K562 (cell line): Measurements from ENCODE around the gene ATAD3C. TPM values are rescaled to one million over a fixed set of nuclear protein-coding genes. Genes with fewer than 3 reads are reported as not detected.
A peak's percentile ranks its signal among the peaks of the same experiment; 100 is the strongest.

ENCODE experiments used
- ATAC-seq: fragments of 200-7000 bp; cut with Tn5 transposase; 3 replicates; pipeline ENCODE4 v1.9.1; 2020; ENCODE audit warnings: moderate library complexity
- BruUV-seq: library from RNA; stranded (reverse); fragments of 400-500 nt; replicated peaks from 2 replicates; lab custom pipeline; 2021; lab: Mats Ljungman, UMichigan
- CTCF ChIA-PET: fragments of 300-600 bp; formaldehyde crosslinking; extraction: SDS; loops from one replicate; lab custom pipeline; 2021; ENCODE audit warnings: low intra/inter-chr PET ratio; lab: Yijun Ruan, JAX
- POLR2A ChIA-PET: fragments of 300-600, 350-650 bp; sonication (Branson Sonifier 250); formaldehyde crosslinking; extraction: SDS; loops from one replicate; lab custom pipeline; 2021; ENCODE audit warnings: antibody characterized with exemption, inconsistent platforms; lab: Yijun Ruan, JAX
- DNase-seq, 4 experiments: peaks; one replicate each; pipeline versions ENCODE4 v3.0.0 to v3.0.0-alpha.2; 2011 to 2018; ENCODE audit warnings: low spot score in 3 of 4, mixed read lengths in 3 of 4; ENCODE audit errors: extremely low read depth in 1 of 4
- FAIRE-seq: peaks from 2 replicates; lab custom pipeline; 2011; peaks lifted over from hg19 to GRCh38; lab: Jason Lieb, UNC
- H2AFZ ChIP-seq: 2 replicates; pipeline ENCODE4 v1.6.0; 2011; ENCODE audit warnings: low read depth, low read length, control low read depth, inconsistent platforms
- H3K27ac ChIP-seq: fragments of 200-600 bp; 3 replicates; pipeline ENCODE4 v1.8.0; 2011; ENCODE audit warnings: low read depth, mild to moderate bottlenecking, control low read depth, inconsistent platforms, low read length, moderate library complexity, mixed read lengths; ENCODE audit errors: extremely low read depth
- H3K27me3 ChIP-seq, 2 experiments: fragments of 300-600 bp in 1 of 2; 2 replicates in 1 of 2; 3 replicates in 1 of 2; pipeline versions ENCODE4 v1.6.0 to v1.8.0; 2011; ENCODE audit warnings: inconsistent platforms in 2 of 2, low read length in 2 of 2, mild to moderate bottlenecking in 1 of 2, mixed read lengths in 1 of 2, moderate library complexity in 1 of 2; ENCODE audit not compliant: control insufficient read depth in 2 of 2, insufficient read depth in 2 of 2
- H3K36me3 ChIP-seq: fragments of 300-600 bp; 3 replicates; pipeline ENCODE4 v1.8.0; 2011; ENCODE audit warnings: mild to moderate bottlenecking, low read length, inconsistent platforms; ENCODE audit not compliant: control insufficient read depth, insufficient read depth
- H3K4me1 ChIP-seq, 2 experiments: fragments of 200-600 bp in 1 of 2; replicated peaks in 1 of 2; 2 replicates in 1 of 2; 3 replicates in 1 of 2; pipeline versions ENCODE4 v1.5.1 to v1.8.0; 2011; ENCODE audit warnings: inconsistent platforms in 2 of 2, low read length in 2 of 2, mild to moderate bottlenecking in 1 of 2, mixed read lengths in 1 of 2, moderate library complexity in 1 of 2; ENCODE audit not compliant: control insufficient read depth in 2 of 2, insufficient read depth in 2 of 2
- H3K4me2 ChIP-seq: 2 replicates; pipeline ENCODE4 v1.6.1; 2011; ENCODE audit warnings: low read length, control low read depth, inconsistent platforms, mixed read lengths; ENCODE audit not compliant: insufficient read depth
- H3K4me3 ChIP-seq: fragments of 200-600 bp; sonication (generic), shearing (Covaris generic); 2 replicates; pipeline ENCODE4 v1.5.1; 2016; ENCODE audit warnings: control low read depth, inconsistent platforms
- H3K79me2 ChIP-seq: fragments of 200-600 bp; 3 replicates; pipeline ENCODE4 v1.8.0; 2011; ENCODE audit warnings: low read length, inconsistent platforms; ENCODE audit not compliant: control insufficient read depth, insufficient read depth
- H3K9ac ChIP-seq, 2 experiments: 2 replicates each; pipeline versions ENCODE4 v1.6.0 to v1.6.1; 2011; ENCODE audit warnings: low read depth in 2 of 2, low read length in 2 of 2, control low read depth in 1 of 2, inconsistent platforms in 1 of 2, mild to moderate bottlenecking in 1 of 2, mixed read lengths in 1 of 2; ENCODE audit not compliant: insufficient read depth in 1 of 2
- H3K9me1 ChIP-seq: one replicate; pipeline ENCODE4 v1.6.0; 2011; ENCODE audit warnings: inconsistent platforms, mild to moderate bottlenecking, low read length, moderate library complexity; ENCODE audit not compliant: control insufficient read depth, insufficient read depth
- H3K9me3 ChIP-seq: replicated peaks from 2 replicates; pipeline ENCODE4 v1.5.1; 2011; ENCODE audit warnings: low read depth, low read length, inconsistent platforms; ENCODE audit not compliant: control insufficient read depth, insufficient read depth
- H4K20me1 ChIP-seq: replicated peaks from 2 replicates; pipeline ENCODE4 v1.6.1; 2011; ENCODE audit warnings: low read length, inconsistent platforms, mixed read lengths; ENCODE audit not compliant: control insufficient read depth, insufficient read depth
- KDM5B ChIP-seq: fragments of 200-600 bp; sonication (generic); IDR thresholded peaks from 2 replicates; pipeline ENCODE4 v1.6.1; 2012; ENCODE audit warnings: low read depth, mild to moderate bottlenecking, moderate library complexity, low read length, control low read depth, inconsistent platforms; ENCODE audit not compliant: insufficient replicate concordance
- KLF13 ChIP-seq: fragments of 450-650 bp; IDR thresholded peaks from 2 replicates; pipeline ENCODE4 v1.6.1; 2016; ENCODE audit warnings: missing genetic modification characterization, low read depth, mild to moderate bottlenecking, missing compliant biosample characterization, moderate library complexity, borderline replicate concordance
- MTA1 ChIP-seq: fragments of 450-650 bp; IDR thresholded peaks from 2 replicates; pipeline ENCODE4 v1.6.1; 2017; ENCODE audit warnings: borderline replicate concordance
- SIRT6 ChIP-seq: IDR thresholded peaks from one replicate; pipeline ENCODE4 v1.6.1; 2012; ENCODE audit warnings: low read depth, mild to moderate bottlenecking, control low read depth, inconsistent platforms, low read length, moderate library complexity
- ZBTB7A ChIP-seq: IDR thresholded peaks from 2 replicates; pipeline ENCODE4 v1.6.1; 2011; ENCODE audit warnings: low read depth, mild to moderate bottlenecking, low read length, moderate library complexity, borderline replicate concordance; ENCODE audit not compliant: control insufficient read depth
- ZNF12 ChIP-seq: sonication (generic); formaldehyde crosslinking; IDR thresholded peaks from 2 replicates; pipeline ENCODE4 v1.4.0; 2020; ENCODE audit warnings: mild to moderate bottlenecking, missing genetic modification reagents
- ZNF143 ChIP-seq: sonication (generic); formaldehyde crosslinking; IDR thresholded peaks from 2 replicates; pipeline ENCODE4 v1.9.0; 2022; ENCODE audit warnings: mild to moderate bottlenecking, missing genetic modification reagents
- ZNF239 ChIP-seq: fragments of 250-450 bp; sonication (Bioruptor Pico); IDR thresholded peaks from 2 replicates; pipeline ENCODE4 v1.4.0; 2020; ENCODE audit warnings: mild to moderate bottlenecking
- ZNF561 ChIP-seq: fragments of 450-650 bp; formaldehyde crosslinking; conservative IDR thresholded peaks from 2 replicates; pipeline ENCODE4 v1.4.0; 2020; ENCODE audit warnings: mild to moderate bottlenecking, moderate library complexity
- WGBS: fragments of 100-300 bp; shearing (Covaris generic); methylation state at CpG from one replicate; pipeline ENCODE4 v1.1.6; 2016; ENCODE audit warnings: low coverage, mixed read lengths; ENCODE audit not compliant: insufficient coverage; ENCODE audit errors: missing lambda C conversion rate; 5-methylcytosine and 5-hydroxymethylcytosine counted together
- in situ Hi-C: fragments of 300-500 bp; cut with MboI; formaldehyde crosslinking; loops from 4 replicates; pipeline ENCODE4 v1.15.0; 2018; ENCODE audit warnings: inconsistent platforms, mixed read lengths
- intact Hi-C: fragments of 100-400 bp; cut with micrococcal nuclease; formaldehyde crosslinking; loops from 2 replicates; pipeline ENCODE4 v1.14.2; 2022
- polyA plus RNA-seq, 8 experiments: library from polyadenylated mRNA; depleted of rRNA in 4 of 8; stranded (reverse) in 5 of 8; unstranded in 3 of 8; fragments of >200 nt; fragmentation: Nextera tagmentation in 2 of 8; fragmentation: Illumina TruSeq in 1 of 8; extraction: Ambion mirVana in 2 of 8; extraction: Trizol in 1 of 8; gene quantifications; 2 replicates each; pipeline versions ENCODE4 v1.2.1 to v1.2.3, GENCODE V29; 2011 to 2014; ENCODE audit warnings: inconsistent platforms in 1 of 8, missing spikeins in 1 of 8
- total RNA-seq, 7 experiments: library from RNA; depleted of rRNA in 6 of 7; stranded (reverse); fragments of >200 nt in 6 of 7; fragmentation: Illumina TruSeq in 2 of 7; extraction: Trizol in 2 of 7; gene quantifications; 2 replicates each; pipeline versions ENCODE4 v1.2.1 to v1.2.3, GENCODE V29; 2011 to 2021; ENCODE audit warnings: low replicate concordance in 1 of 7
- TF ChIP-seq, protein P1 (sequence below): sonication (generic); IDR thresholded peaks from 2 replicates; pipeline ENCODE4 v1.6.1; 2016
- TF ChIP-seq, protein P2 (sequence below): fragments of 450-650 bp; IDR thresholded peaks from 2 replicates; pipeline ENCODE4 v1.6.1; 2016; ENCODE audit warnings: low read depth

The ATAD3C gene
- total and polyA plus RNA-seq, 9 of the 15 experiments (the other 6 are each of a cell fraction or from before 2014, with no cell fraction given): 0.03 to 0.18 TPM; not detected in 7

DNA sequence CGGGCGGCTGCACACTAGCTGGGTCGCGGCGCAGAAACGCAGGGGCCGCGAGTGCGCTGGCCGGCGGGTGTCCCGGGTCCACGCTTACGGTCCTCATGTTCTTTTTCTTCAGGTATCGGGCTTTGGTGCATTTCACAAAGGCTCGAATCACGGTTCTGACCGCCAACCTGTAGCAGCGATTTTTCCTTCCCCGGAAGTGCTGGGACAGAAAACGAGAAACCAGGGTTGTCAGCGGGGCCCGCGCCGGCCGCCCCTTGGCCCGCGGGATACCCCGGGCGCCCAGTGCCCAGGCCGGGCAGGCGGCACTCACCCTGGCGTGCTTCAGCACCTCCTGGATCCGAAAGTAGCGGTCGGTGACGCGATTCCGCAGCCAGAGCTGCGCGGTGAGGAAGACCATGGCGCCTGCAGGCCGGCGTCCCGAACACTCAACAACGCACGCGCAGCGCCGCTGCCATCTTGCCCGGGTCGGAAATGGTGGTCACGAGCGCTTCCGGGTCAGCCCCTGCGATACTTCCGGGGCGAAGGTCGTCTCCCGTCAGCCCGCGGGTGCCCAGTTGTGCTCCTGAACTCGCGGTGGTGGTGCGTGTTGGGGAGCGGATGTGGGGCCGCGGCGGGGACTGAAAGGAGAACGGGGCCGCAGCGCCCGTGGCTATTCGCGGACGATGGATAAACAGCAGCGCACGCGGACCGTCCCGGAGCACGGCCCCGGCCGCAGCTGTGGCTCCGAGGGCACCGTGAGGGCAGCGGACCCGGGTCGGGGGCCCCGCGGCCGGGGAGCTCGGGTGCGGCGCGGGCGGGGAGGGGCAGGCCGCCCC, 42.5 kb upstream of the ATAD3C start, which contains the start of gene MRPL20:
Gene MRPL20, minus strand, starts transcription at position 473 of the 815 bp plus-strand sequence. Its CDS starts 76 bp downstream, at position 397.
- H3K79me2 ChIP-seq: peaks cover 61% of the 10 kb centered on the region
- peak; percentile 90 for FAIRE-seq
- no peak for TF ChIP-seq SIRT6
- peak; percentile 58; the same call in 1 of the 2 replicates for TF ChIP-seq ZBTB7A
- TF ChIP-seq ZNF143 (CRISPR knock-in tag): peak; percentile 85
- TF ChIP-seq ZNF239 (CRISPR knock-in tag): peak; percentile 54; the same call in 1 of the 2 replicates
- TF ChIP-seq, protein P1, sequence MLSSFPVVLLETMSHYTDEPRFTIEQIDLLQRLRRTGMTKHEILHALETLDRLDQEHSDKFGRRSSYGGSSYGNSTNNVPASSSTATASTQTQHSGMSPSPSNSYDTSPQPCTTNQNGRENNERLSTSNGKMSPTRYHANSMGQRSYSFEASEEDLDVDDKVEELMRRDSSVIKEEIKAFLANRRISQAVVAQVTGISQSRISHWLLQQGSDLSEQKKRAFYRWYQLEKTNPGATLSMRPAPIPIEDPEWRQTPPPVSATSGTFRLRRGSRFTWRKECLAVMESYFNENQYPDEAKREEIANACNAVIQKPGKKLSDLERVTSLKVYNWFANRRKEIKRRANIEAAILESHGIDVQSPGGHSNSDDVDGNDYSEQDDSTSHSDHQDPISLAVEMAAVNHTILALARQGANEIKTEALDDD: no peak
- TF ChIP-seq KLF13: 0 out of 2 replicates have a peak, but pooled peaks have one; percentile 10
- peak; percentile 89 for TF ChIP-seq KDM5B
- TF ChIP-seq, protein P2, sequence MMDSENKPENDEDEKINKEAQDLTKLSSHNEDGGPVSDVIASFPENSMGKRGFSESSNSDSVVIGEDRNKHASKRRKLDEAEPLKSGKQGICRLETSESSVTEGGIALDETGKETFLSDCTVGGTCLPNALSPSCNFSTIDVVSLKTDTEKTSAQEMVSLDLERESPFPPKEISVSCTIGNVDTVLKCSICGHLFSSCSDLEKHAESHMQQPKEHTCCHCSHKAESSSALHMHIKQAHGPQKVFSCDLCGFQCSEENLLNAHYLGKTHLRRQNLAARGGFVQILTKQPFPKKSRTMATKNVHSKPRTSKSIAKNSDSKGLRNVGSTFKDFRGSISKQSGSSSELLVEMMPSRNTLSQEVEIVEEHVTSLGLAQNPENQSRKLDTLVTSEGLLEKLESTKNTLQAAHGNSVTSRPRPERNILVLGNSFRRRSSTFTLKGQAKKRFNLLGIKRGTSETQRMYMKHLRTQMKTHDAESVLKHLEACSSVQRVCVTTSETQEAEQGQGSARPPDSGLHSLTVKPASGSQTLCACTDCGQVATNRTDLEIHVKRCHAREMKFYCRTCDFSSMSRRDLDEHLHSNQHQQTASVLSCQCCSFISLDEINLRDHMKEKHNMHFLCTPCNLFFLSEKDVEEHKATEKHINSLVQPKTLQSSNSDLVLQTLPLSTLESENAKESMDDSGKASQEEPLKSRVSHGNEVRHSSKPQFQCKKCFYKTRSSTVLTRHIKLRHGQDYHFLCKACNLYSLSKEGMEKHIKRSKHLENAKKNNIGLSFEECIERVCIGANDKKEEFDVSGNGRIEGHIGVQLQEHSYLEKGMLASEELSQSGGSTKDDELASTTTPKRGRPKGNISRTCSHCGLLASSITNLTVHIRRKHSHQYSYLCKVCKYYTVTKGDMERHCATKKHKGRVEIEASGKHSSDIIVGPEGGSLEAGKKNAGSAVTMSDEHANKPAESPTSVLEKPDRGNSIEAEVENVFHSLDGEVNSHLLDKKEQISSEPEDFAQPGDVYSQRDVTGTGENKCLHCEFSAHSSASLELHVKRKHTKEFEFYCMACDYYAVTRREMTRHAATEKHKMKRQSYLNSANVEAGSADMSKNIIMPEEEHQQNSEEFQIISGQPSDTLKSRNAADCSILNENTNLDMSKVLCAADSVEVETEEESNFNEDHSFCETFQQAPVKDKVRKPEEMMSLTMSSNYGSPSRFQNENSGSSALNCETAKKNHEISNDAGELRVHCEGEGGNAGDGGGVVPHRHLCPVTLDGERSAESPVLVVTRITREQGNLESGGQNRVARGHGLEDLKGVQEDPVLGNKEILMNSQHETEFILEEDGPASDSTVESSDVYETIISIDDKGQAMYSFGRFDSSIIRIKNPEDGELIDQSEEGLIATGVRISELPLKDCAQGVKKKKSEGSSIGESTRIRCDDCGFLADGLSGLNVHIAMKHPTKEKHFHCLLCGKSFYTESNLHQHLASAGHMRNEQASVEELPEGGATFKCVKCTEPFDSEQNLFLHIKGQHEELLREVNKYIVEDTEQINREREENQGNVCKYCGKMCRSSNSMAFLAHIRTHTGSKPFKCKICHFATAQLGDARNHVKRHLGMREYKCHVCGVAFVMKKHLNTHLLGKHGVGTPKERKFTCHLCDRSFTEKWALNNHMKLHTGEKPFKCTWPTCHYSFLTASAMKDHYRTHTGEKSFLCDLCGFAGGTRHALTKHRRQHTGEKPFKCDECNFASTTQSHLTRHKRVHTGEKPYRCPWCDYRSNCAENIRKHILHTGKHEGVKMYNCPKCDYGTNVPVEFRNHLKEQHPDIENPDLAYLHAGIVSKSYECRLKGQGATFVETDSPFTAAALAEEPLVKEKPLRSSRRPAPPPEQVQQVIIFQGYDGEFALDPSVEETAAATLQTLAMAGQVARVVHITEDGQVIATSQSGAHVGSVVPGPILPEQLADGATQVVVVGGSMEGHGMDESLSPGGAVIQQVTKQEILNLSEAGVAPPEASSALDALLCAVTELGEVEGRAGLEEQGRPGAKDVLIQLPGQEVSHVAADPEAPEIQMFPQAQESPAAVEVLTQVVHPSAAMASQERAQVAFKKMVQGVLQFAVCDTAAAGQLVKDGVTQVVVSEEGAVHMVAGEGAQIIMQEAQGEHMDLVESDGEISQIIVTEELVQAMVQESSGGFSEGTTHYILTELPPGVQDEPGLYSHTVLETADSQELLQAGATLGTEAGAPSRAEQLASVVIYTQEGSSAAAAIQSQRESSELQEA: no peak
- no peak for TF ChIP-seq MTA1
- TF ChIP-seq ZNF561: no peak
- TF ChIP-seq ZNF12: peak; percentile 77

More for the DNA sequence above, 42.5 kb upstream of the ATAD3C start, which contains the start of gene MRPL20:
- in situ Hi-C loops: no loop called here
- ChIA-PET POLR2A (interaction anchor here (0.9 to 3.6 kb wide), 13 partner anchors 8 to 208 kb away, joined by 3 to 26 read pairs (median 6); partner anchors contain the start of genes ANKRD65, AURKAIP1, CCNL2 and MIB2), CTCF (interaction anchor here (0.5 kb wide), 1 partner anchor 246 kb away, joined by 3 read pairs; no protein-coding TSS in a partner anchor)
- Histone ChIP-seq H3K9me3 (peaks cover 2% of the 10 kb centered on the region), H3K27me3 (no peaks in the 10 kb centered on the region), H3K4me2 (peak within 1 kb of the TSS; percentile 98), H3K27ac (peak within 1 kb of the TSS; percentile 89), H3K36me3 (peaks cover 59% of the 10 kb centered on the region), H3K4me1 (peaks cover 14 to 50% of the 10 kb centered on the region in 2 experiments), H4K20me1 (0 out of 2 replicates have a peak, but pooled peaks cover 4% of the 10 kb centered on the region), H3K4me3 (peak within 1 kb of the TSS; percentile 100), H3K9ac (peak within 1 kb of the TSS; percentile 99 to 100), H2AFZ (peak within 1 kb of the TSS; percentile 82), H3K9me1 (no peaks in the 10 kb centered on the region)
- intact Hi-C loops: loop anchor here (1.0 to 2.0 kb wide), 2 partner anchors 34 to 63 kb away; no protein-coding TSS in a partner anchor
- ATAC-seq (peak; percentile 96), DNase-seq (peak; percentile 88 to 99 (median 93))
- no TSS peak for BruUV-seq
- WGBS: 1% methylated on average over 83 of the region's 98 CpGs
